ENCODE data around the gene GDI1.

- no peak for TF ChIP-seq CTCF (IDR thresholded peaks at IDR 0.05)
- no peak for TF ChIP-seq RCOR1 (IDR thresholded peaks at IDR 0.05; ENCODE audit: low read depth, low read length)
- no peak for TF ChIP-seq TFCP2L1 (CRISPR knock-in tag; IDR thresholded peaks at IDR 0.05)
- no peak for TF ChIP-seq RFX5 (IDR thresholded peaks at IDR 0.05)
- no peak for TF ChIP-seq MAFK (IDR thresholded peaks at IDR 0.05; ENCODE audit: partially characterized antibody)
- no peak for TF ChIP-seq HMGXB4 (CRISPR knock-in tag; IDR thresholded peaks at IDR 0.05; ENCODE audit: borderline replicate concordance)
- no peak for TF ChIP-seq RARB (CRISPR knock-in tag; IDR thresholded peaks at IDR 0.05)
- no peak for TF ChIP-seq REST (IDR thresholded peaks at IDR 0.05)
- TF ChIP-seq ZFP36 (IDR thresholded peaks at IDR 0.05; ENCODE audit: borderline replicate concordance, partially characterized antibody), result no peak
- TF ChIP-seq JUNB (IDR thresholded peaks at IDR 0.05), result no peak
- TF ChIP-seq SREBF2 (IDR thresholded peaks at IDR 0.05), result no peak
- no peak for TF ChIP-seq CEBPB (IDR thresholded peaks at IDR 0.05)
- no peak for TF ChIP-seq FOSB (CRISPR knock-in tag; IDR thresholded peaks at IDR 0.05)
These were observed 6.5 kb upstream of the GDI1 start for GRCh38 chrX:154430479-154430878.
